ENCODE results near the gene ALCAM.

ALCAM gene

DNA sequence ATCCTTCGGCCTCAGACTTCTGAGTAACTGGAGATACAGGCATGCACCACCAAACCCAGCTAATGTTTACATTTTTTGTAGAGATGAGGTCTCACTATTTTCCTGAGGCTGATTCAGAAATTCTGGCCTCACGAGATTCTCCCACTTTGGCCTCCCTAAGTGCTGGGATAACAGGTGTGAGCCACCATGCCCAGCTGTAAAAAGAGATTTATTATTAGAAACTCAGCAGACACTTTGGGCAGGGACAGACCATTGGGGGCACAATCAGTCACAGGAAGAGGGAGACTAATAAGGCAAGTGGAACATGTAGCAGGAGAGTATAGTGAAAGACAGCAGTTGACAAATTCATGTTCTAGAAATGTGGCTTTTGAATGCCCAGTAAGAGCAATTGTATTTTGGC is 252.9 kb downstream of the ALCAM start:
- Histone ChIP-seq H3K27me3 (ENCODE audit: control insufficient read depth, insufficient read depth, low read length) (no peaks in the 10 kb centered on the region), H3K9me3 (ENCODE audit: control insufficient read depth, insufficient read depth, low read length) (no peaks in the 10 kb centered on the region), H3K36me3 (ENCODE audit: control insufficient read depth, insufficient read depth, low read length) (no peaks in the 10 kb centered on the region), H3K4me3 (ENCODE audit: low read length) (no peak overlapping the region), H3K27ac (ENCODE audit: low read length) (no peak overlapping the region), H3K4me1 (ENCODE audit: control insufficient read depth, insufficient read depth, low read length) (no peaks in the 10 kb centered on the region)
- no CpG with 5 or more reads among the region's 2 CpGs for WGBS (ENCODE audit: insufficient coverage, insufficient read length)
- no peak for DNase-seq (ENCODE audit: low read depth, low spot score)

DNA sequence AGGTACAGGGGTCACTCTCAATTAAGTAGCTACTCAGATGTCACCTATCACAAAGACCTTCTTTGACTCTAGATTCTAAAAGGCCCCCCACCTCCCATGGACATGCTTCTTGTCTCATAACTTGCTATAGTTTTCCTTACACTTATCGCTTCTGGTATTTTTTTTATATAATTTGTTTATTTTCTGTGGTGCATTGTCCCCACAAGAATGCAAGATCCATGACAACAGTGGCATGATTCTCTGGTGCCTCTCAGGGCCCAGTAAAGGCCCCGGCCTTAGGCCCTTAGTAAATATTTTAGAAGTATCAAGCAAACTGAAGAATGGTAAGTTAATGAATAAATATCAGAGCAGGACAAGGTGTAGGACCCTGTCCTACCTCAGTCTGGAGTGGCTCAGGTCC is 253.5 kb downstream of the ALCAM start:
- H3K4me1 ChIP-seq (ENCODE audit: control insufficient read depth, insufficient read depth, low read length): no peaks in the 10 kb centered on the region
- H3K36me3 ChIP-seq (ENCODE audit: control insufficient read depth, insufficient read depth, low read length): no peaks in the 10 kb centered on the region
- H3K9me3 ChIP-seq (ENCODE audit: control insufficient read depth, insufficient read depth, low read length): no peaks in the 10 kb centered on the region
- no peak overlapping the region for H3K4me3 ChIP-seq (ENCODE audit: low read length)
- no peak for DNase-seq (ENCODE audit: low read depth, low spot score)
- no peaks in the 10 kb centered on the region for H3K27me3 ChIP-seq (ENCODE audit: control insufficient read depth, insufficient read depth, low read length)
- no peak overlapping the region for H3K27ac ChIP-seq (ENCODE audit: low read length)
- no CpG with 5 or more reads among the region's 2 CpGs for WGBS (ENCODE audit: insufficient coverage, insufficient read length)

DNA sequence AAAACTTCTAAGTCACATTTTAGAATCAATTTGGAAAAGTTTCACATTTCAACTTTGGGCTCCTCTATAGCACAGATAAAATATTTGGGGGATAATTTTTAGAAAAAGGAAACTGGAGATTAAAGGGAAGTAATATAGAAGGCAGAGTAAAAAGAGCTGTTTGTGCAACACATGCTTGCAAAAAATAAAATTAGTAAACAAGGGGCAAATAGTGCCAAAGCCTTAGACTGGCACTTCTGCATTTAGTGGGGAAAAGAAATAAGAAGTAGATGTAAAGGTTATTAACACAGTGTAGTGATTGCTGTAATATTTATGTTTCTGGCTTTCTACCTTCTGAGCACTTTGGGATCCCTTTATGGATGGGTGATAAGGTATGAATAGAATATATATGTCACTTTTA is 255.5 kb downstream of the ALCAM start:
- Histone ChIP-seq H3K4me3 (ENCODE audit: low read length) (no peak overlapping the region), H3K36me3 (ENCODE audit: control insufficient read depth, insufficient read depth, low read length) (no peaks in the 10 kb centered on the region), H3K27me3 (ENCODE audit: control insufficient read depth, insufficient read depth, low read length) (no peaks in the 10 kb centered on the region), H3K27ac (ENCODE audit: low read length) (no peak overlapping the region), H3K9me3 (ENCODE audit: control insufficient read depth, insufficient read depth, low read length) (no peaks in the 10 kb centered on the region), H3K4me1 (ENCODE audit: control insufficient read depth, insufficient read depth, low read length) (no peaks in the 10 kb centered on the region)
- no peak for DNase-seq (ENCODE audit: low read depth, low spot score)
